ENCODE results near the gene CCT6B. TPM values are rescaled to one million over a fixed set of nuclear protein-coding genes. Genes with fewer than 3 reads are reported as not detected.

The CCT6B gene
- total and polyA plus RNA-seq, 2 of the 13 experiments (the other 11 are each of a cell fraction or from before 2014, with no cell fraction given): 0.41 to 1.4 TPM

- intact Hi-C loops (cut with micrococcal nuclease; ENCODE audit: unreplicated experiment) (no loop called here), in situ Hi-C loops (cut with HindIII; ENCODE audit: extremely low pct_ligation_motif_present, low pct_unique_long_range_greater_than_20kb) (no loop called here)
- Histone ChIP-seq H3K9ac (ENCODE audit: insufficient read depth, low read depth, low read length) (no peak overlapping the region), H3K4me2 (ENCODE audit: low read depth, low read length) (no peak overlapping the region), H3K4me1 (ENCODE audit: insufficient read depth, low read length) (no peaks in the 10 kb centered on the region), H3K79me2 (ENCODE audit: insufficient read depth, low read length) (no peaks in the 10 kb centered on the region), H3K27ac (ENCODE audit: extremely low read length, insufficient read depth, low read length) (no peak overlapping the region), H4K20me1 (ENCODE audit: insufficient read depth, low read length) (no peaks in the 10 kb centered on the region), H3K4me3 (replicated peaks in 1 of 3; ENCODE audit: insufficient read depth in 1 of 3, low read depth in 2 of 3, low read length in 3 of 3) (no peak overlapping the region), H3K9me3 (ENCODE audit: low read length) (no peaks in the 10 kb centered on the region), H3K36me3 (replicated peaks in 1 of 2; ENCODE audit: control insufficient read depth in 1 of 2, insufficient read depth in 2 of 2, low read length in 2 of 2) (no peaks in the 10 kb centered on the region), H2AFZ (ENCODE audit: low read length) (no peak overlapping the region), H3K27me3 (ENCODE audit: control insufficient read depth in 1 of 2, insufficient read depth in 2 of 2, low read length in 2 of 2) (no peaks in the 10 kb centered on the region; a peak in 1 of 5 replicates)
- ATAC-seq: no peak
- no peak for FAIRE-seq
- TF ChIP-seq TOPORS (CRISPR knock-in tag; IDR thresholded peaks at IDR 0.05) (no peak), MBD4 (IDR thresholded peaks at IDR 0.05; ENCODE audit: borderline replicate concordance, low read length) (no peak), CREB1 (IDR thresholded peaks at IDR 0.05) (no peak), CREB1 (CRISPR knock-in tag; IDR thresholded peaks at IDR 0.05) (no peak), ZNF512 (CRISPR knock-in tag; IDR thresholded peaks at IDR 0.05) (no peak), ONECUT2 (CRISPR knock-in tag; IDR thresholded peaks at IDR 0.05) (no peak), TERF1 (CRISPR knock-in tag; IDR thresholded peaks at IDR 0.05) (no peak), HIVEP1 (CRISPR knock-in tag; IDR thresholded peaks at IDR 0.05) (no peak), ZBTB42 (CRISPR knock-in tag; IDR thresholded peaks at IDR 0.05) (no peak), ZNF724P (CRISPR knock-in tag; IDR thresholded peaks at IDR 0.05; ENCODE audit: borderline replicate concordance) (no peak), EZH2 (conservative IDR thresholded peaks at IDR 0.05; ENCODE audit: low read depth, low read length) (no peak), TRIM22 (IDR thresholded peaks at IDR 0.05) (no peak), ZNF7 (CRISPR knock-in tag; IDR thresholded peaks at IDR 0.05) (no peak), CC2D1A (CRISPR knock-in tag; IDR thresholded peaks at IDR 0.05) (no peak)
- TF ChIP-seq, protein P1, sequence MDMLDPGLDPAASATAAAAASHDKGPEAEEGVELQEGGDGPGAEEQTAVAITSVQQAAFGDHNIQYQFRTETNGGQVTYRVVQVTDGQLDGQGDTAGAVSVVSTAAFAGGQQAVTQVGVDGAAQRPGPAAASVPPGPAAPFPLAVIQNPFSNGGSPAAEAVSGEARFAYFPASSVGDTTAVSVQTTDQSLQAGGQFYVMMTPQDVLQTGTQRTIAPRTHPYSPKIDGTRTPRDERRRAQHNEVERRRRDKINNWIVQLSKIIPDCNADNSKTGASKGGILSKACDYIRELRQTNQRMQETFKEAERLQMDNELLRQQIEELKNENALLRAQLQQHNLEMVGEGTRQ (IDR thresholded peaks at IDR 0.05; ENCODE audit: low read depth, low read length): no peak
- TF ChIP-seq, protein P1 (CRISPR knock-in tag; IDR thresholded peaks at IDR 0.05; ENCODE audit: borderline replicate concordance): no peak
- TF ChIP-seq, protein P2, sequence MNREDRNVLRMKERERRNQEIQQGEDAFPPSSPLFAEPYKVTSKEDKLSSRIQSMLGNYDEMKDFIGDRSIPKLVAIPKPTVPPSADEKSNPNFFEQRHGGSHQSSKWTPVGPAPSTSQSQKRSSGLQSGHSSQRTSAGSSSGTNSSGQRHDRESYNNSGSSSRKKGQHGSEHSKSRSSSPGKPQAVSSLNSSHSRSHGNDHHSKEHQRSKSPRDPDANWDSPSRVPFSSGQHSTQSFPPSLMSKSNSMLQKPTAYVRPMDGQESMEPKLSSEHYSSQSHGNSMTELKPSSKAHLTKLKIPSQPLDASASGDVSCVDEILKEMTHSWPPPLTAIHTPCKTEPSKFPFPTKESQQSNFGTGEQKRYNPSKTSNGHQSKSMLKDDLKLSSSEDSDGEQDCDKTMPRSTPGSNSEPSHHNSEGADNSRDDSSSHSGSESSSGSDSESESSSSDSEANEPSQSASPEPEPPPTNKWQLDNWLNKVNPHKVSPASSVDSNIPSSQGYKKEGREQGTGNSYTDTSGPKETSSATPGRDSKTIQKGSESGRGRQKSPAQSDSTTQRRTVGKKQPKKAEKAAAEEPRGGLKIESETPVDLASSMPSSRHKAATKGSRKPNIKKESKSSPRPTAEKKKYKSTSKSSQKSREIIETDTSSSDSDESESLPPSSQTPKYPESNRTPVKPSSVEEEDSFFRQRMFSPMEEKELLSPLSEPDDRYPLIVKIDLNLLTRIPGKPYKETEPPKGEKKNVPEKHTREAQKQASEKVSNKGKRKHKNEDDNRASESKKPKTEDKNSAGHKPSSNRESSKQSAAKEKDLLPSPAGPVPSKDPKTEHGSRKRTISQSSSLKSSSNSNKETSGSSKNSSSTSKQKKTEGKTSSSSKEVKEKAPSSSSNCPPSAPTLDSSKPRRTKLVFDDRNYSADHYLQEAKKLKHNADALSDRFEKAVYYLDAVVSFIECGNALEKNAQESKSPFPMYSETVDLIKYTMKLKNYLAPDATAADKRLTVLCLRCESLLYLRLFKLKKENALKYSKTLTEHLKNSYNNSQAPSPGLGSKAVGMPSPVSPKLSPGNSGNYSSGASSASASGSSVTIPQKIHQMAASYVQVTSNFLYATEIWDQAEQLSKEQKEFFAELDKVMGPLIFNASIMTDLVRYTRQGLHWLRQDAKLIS (CRISPR knock-in tag; IDR thresholded peaks at IDR 0.05): no peak
- no peak for DNase-seq (ENCODE audit: low spot score)
- no TSS peak for BruUV-seq (replicated peaks)
- ChIA-PET CTCF (ENCODE audit: low intra/inter-chr PET ratio, low total read pairs) (no interaction called here), POLR2A (no interaction called here)
These were observed 31.0 kb downstream of the CCT6B start for GRCh38 chr17:34930283-34930682.
